Bronchial epithelial cell (primary cell): ENCODE data around the gene KIF1A. TPM values are rescaled to one million over a fixed set of nuclear protein-coding genes. Genes with fewer than 3 reads are reported as not detected.

Experiments used
- DNase-seq: peaks from one replicate; pipeline ENCODE4 v3.0.0-alpha.2; 2010; ENCODE audit warnings: low read depth
- FAIRE-seq: peaks from 2 replicates; lab custom pipeline; 2011; peaks lifted over from hg19 to GRCh38; lab: Jason Lieb, UNC
- H3K27me3 ChIP-seq: 2 replicates; pipeline ENCODE4 v1.5.1; 2011; ENCODE audit warnings: low read length; ENCODE audit not compliant: control insufficient read depth, insufficient read depth
- H3K36me3 ChIP-seq: 2 replicates; pipeline ENCODE4 v1.5.1; 2011; ENCODE audit warnings: low read length; ENCODE audit not compliant: control insufficient read depth, insufficient read depth
- H3K4me3 ChIP-seq: 2 replicates; pipeline ENCODE4 v1.5.1; 2011; ENCODE audit warnings: mild to moderate bottlenecking, low read depth, low read length, control low read depth
- CTCF ChIP-seq: IDR thresholded peaks from 2 replicates; pipeline ENCODE4 v1.5.1; 2011; ENCODE audit warnings: mild to moderate bottlenecking, moderate library complexity, low read length, control low read depth, inconsistent platforms; ENCODE audit not compliant: insufficient read depth, severe bottlenecking
- total RNA-seq: library from RNA; depleted of rRNA; stranded (reverse); fragments of >200 nt; gene quantifications from 2 replicates; pipeline ENCODE4 v1.2.1, GENCODE V29; 2014

KIF1A gene
- total RNA-seq, 1 donor from 2014 or later: not detected

- DNase-seq: no peak
- no peak for TF ChIP-seq CTCF
- no peaks in the 10 kb centered on the region for H3K36me3 ChIP-seq
- no peaks in the 10 kb centered on the region for H3K27me3 ChIP-seq
- no peak overlapping the region for H3K4me3 ChIP-seq
- FAIRE-seq: no peak
These were observed 42.4 kb downstream of the KIF1A start for GRCh38 chr2:240777456-240778212.

GRCh38 chr2:240775905-240776304, 44.1 kb downstream of the KIF1A start:
- FAIRE-seq: no peak

GRCh38 chr2:240774856-240775255, 45.2 kb downstream of the KIF1A start:
- DNase-seq (no peak), FAIRE-seq (no peak)
- H3K36me3 ChIP-seq: no peaks in the 10 kb centered on the region
- no peak overlapping the region for H3K4me3 ChIP-seq
- H3K27me3 ChIP-seq: no peaks in the 10 kb centered on the region
- TF ChIP-seq CTCF: no peak

More at GRCh38 chr2:240775905-240776304, 44.1 kb downstream of the KIF1A start:
- no peaks in the 10 kb centered on the region for H3K36me3 ChIP-seq
- H3K4me3 ChIP-seq: no peak overlapping the region
- no peak for TF ChIP-seq CTCF
- no peak for DNase-seq
- H3K27me3 ChIP-seq: no peaks in the 10 kb centered on the region

GRCh38 chr2:240769096-240769495, 50.9 kb downstream of the KIF1A start:
- no peak for DNase-seq
- TF ChIP-seq CTCF: no peak
- Histone ChIP-seq H3K4me3 (no peak overlapping the region), H3K27me3 (no peaks in the 10 kb centered on the region), H3K36me3 (no peaks in the 10 kb centered on the region)
- FAIRE-seq: no peak

GRCh38 chr2:240768216-240768615, 51.8 kb downstream of the KIF1A start:
- H3K27me3 ChIP-seq: no peaks in the 10 kb centered on the region
- TF ChIP-seq CTCF: no peak
- FAIRE-seq (no peak), DNase-seq (no peak)
- H3K36me3 ChIP-seq: no peaks in the 10 kb centered on the region
- no peak overlapping the region for H3K4me3 ChIP-seq

GRCh38 chr2:240767341-240767740, 52.7 kb downstream of the KIF1A start:
- DNase-seq: no peak
- Histone ChIP-seq H3K4me3 (no peak overlapping the region), H3K36me3 (no peaks in the 10 kb centered on the region), H3K27me3 (no peaks in the 10 kb centered on the region)
- no peak for FAIRE-seq
- no peak for TF ChIP-seq CTCF
